Astrocyte (in vitro differentiated cells and primary cell): ENCODE data around the gene ATP13A2. TPM values are rescaled to one million over a fixed set of nuclear protein-coding genes. Genes with fewer than 3 reads are reported as not detected.

Experiments
- DNase-seq: peaks from one replicate; pipeline ENCODE4 v3.0.0-alpha.2; 2010; ENCODE audit warnings: low read depth
- FAIRE-seq: peaks from 2 replicates; lab custom pipeline; 2011; peaks lifted over from hg19 to GRCh38; lab: Jason Lieb, UNC
- H2AFZ ChIP-seq: 2 replicates; pipeline ENCODE4 v1.6.0; 2012; ENCODE audit warnings: low read depth, low read length, inconsistent platforms
- H3K27ac ChIP-seq: 2 replicates; pipeline ENCODE4 v1.5.1; 2011; ENCODE audit warnings: low read depth, low read length, inconsistent platforms
- H3K27me3 ChIP-seq: 2 replicates; pipeline ENCODE4 v1.6.0; 2011; ENCODE audit warnings: low read length, inconsistent platforms; ENCODE audit not compliant: insufficient read depth
- H3K36me3 ChIP-seq: 2 replicates; pipeline ENCODE4 v1.5.1; 2011; ENCODE audit warnings: low read length, inconsistent platforms; ENCODE audit not compliant: insufficient read depth
- H3K4me1 ChIP-seq: 2 replicates; pipeline ENCODE4 v1.5.1; 2011; ENCODE audit warnings: low read length, inconsistent platforms; ENCODE audit not compliant: insufficient read depth
- H3K4me2 ChIP-seq: 2 replicates; pipeline ENCODE4 v1.6.0; 2012; ENCODE audit warnings: low read length, inconsistent platforms
- H3K4me3 ChIP-seq: 2 replicates; pipeline ENCODE4 v1.5.1; 2011; ENCODE audit warnings: low read depth, mild to moderate bottlenecking, low read length, inconsistent platforms; ENCODE audit not compliant: insufficient read depth
- H3K79me2 ChIP-seq: 2 replicates; pipeline ENCODE4 v1.6.0; 2012; ENCODE audit warnings: mild to moderate bottlenecking, low read length, inconsistent platforms; ENCODE audit not compliant: insufficient read depth
- H3K9ac ChIP-seq: 2 replicates; pipeline ENCODE4 v1.6.0; 2012; ENCODE audit warnings: mild to moderate bottlenecking, low read length, inconsistent platforms
- H3K9me3 ChIP-seq: 2 replicates; pipeline ENCODE4 v1.5.1; 2012; ENCODE audit warnings: low read depth, mild to moderate bottlenecking, low read length, inconsistent platforms; ENCODE audit not compliant: insufficient read depth
- H4K20me1 ChIP-seq: 2 replicates; pipeline ENCODE4 v1.6.0; 2012; ENCODE audit warnings: low read length, inconsistent platforms; ENCODE audit not compliant: insufficient read depth
- H3K27ac Mint-ChIP-seq: one replicate; pipeline ENCODE4 v1.8.0; 2021; ENCODE audit warnings: mild to moderate bottlenecking, mixed read lengths; ENCODE audit not compliant: unreplicated experiment
- H3K27me3 Mint-ChIP-seq: one replicate; pipeline ENCODE4 v1.8.0; 2021; ENCODE audit warnings: low read depth, mixed read lengths; ENCODE audit not compliant: unreplicated experiment
- H3K36me3 Mint-ChIP-seq: one replicate; pipeline ENCODE4 v1.8.0; 2021; ENCODE audit warnings: low read depth, mixed read lengths; ENCODE audit not compliant: unreplicated experiment
- H3K4me1 Mint-ChIP-seq: one replicate; pipeline ENCODE4 v1.8.0; 2021; ENCODE audit warnings: low read depth, mixed read lengths; ENCODE audit not compliant: unreplicated experiment
- H3K4me3 Mint-ChIP-seq: one replicate; pipeline ENCODE4 v1.8.0; 2021; ENCODE audit warnings: mild to moderate bottlenecking, moderate library complexity, mixed read lengths; ENCODE audit not compliant: unreplicated experiment
- H3K9me3 Mint-ChIP-seq: one replicate; pipeline ENCODE4 v1.8.0; 2021; ENCODE audit warnings: mild to moderate bottlenecking, mixed read lengths; ENCODE audit not compliant: unreplicated experiment
- CTCF ChIP-seq: IDR thresholded peaks from 2 replicates; pipeline ENCODE4 v1.5.1; 2011; ENCODE audit warnings: low read depth, mild to moderate bottlenecking, inconsistent platforms, low read length, moderate library complexity; ENCODE audit not compliant: insufficient read depth
- EZH2 ChIP-seq: IDR thresholded peaks from 2 replicates; pipeline ENCODE4 v1.6.1; 2012; ENCODE audit warnings: mild to moderate bottlenecking, low read length, inconsistent platforms; ENCODE audit not compliant: insufficient read depth
- total RNA-seq: library from RNA; stranded (reverse); gene quantifications from 2 replicates; pipeline ENCODE4 v1.2.1, GENCODE V29; 2021

ATP13A2 gene
- total RNA-seq, 1 donor from 2014 or later, result 67.8 TPM

GRCh38 chr1:17055801-17056200, 44.1 kb upstream of the ATP13A2 start:
- Histone ChIP-seq H3K9me3 (no peaks in the 10 kb centered on the region), H3K27ac (no peak overlapping the region), H2AFZ (no peak overlapping the region), H4K20me1 (peaks cover 24% of the 10 kb centered on the region), H3K36me3 (peaks cover 4% of the 10 kb centered on the region), H3K4me2 (no peak overlapping the region), H3K4me1 (peaks cover 13% of the 10 kb centered on the region), H3K4me3 (no peak overlapping the region), H3K9ac (no peak overlapping the region), H3K27me3 (no peaks in the 10 kb centered on the region), H3K79me2 (peaks cover 31% of the 10 kb centered on the region)
- FAIRE-seq (no peak), DNase-seq (no peak)
- no peak for TF ChIP-seq CTCF
- Mint-ChIP-seq H3K27me3 (peaks cover 6% of the 10 kb centered on the region), H3K4me3 (no peak overlapping the region), H3K36me3 (no peaks in the 10 kb centered on the region), H3K27ac (no peak overlapping the region), H3K4me1 (peaks cover 7% of the 10 kb centered on the region), H3K9me3 (no peaks in the 10 kb centered on the region)

DNA sequence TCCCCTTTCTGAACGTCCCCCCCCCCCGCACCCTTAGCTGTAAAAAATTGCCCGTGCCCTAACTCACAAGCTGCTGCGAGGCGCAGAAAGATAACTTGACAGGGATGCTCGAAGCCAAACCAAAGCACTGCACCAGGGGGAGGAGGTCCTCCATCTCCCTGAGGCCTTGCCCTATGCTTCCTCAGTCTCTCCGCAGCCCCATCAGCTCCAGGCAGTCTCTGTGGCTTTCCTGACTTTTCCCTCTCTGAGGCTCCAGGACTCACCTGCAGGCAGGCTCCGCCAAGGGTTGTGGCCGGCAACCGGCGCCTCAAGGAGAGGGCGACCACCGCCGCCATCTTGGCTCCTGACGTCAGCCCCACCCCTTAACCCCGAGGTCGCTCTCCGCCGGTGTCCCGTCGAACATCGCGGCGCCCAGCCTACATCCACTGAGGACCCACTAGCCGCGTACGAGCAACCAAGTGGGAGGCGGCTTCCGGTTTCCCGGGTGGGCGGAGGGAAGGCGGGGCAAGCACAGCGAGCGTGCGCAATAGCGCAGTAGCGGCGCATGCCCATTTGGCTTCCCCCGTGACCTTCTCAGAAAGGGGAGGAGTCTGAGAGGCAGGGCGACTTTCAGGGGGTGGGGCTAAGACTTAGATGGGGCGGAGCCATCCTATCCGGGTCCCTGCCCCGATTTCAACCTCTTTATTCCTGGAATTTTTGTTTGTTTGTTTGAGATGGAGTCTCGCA, 42.1 kb upstream of the ATP13A2 start, which contains the start of gene SDHB:
Gene SDHB (minus strand): TSS at position 348 of the 726 bp plus-strand sequence. CDS start 13 bp downstream, at position 335.
- Histone ChIP-seq H3K4me2 (peak within 1 kb of the TSS; percentile 99), H3K9me3 (no peaks in the 10 kb centered on the region), H4K20me1 (peaks cover 32% of the 10 kb centered on the region), H3K9ac (peak within 1 kb of the TSS; percentile 96), H3K79me2 (peaks cover 44% of the 10 kb centered on the region), H3K4me1 (peaks cover 10% of the 10 kb centered on the region), H3K4me3 (peak within 1 kb of the TSS; percentile 100), H3K27ac (peak within 1 kb of the TSS; percentile 83), H3K27me3 (no peaks in the 10 kb centered on the region), H3K36me3 (peaks cover 13% of the 10 kb centered on the region), H2AFZ (peak within 1 kb of the TSS; percentile 93)
- Mint-ChIP-seq H3K27me3 (peaks cover 6% of the 10 kb centered on the region), H3K9me3 (no peaks in the 10 kb centered on the region), H3K36me3 (no peaks in the 10 kb centered on the region), H3K4me3 (peak within 1 kb of the TSS; percentile 95), H3K27ac (peak within 1 kb of the TSS; percentile 73), H3K4me1 (peaks cover 7% of the 10 kb centered on the region)
- no peak for FAIRE-seq
- no peak for TF ChIP-seq CTCF
- no peak for TF ChIP-seq EZH2
- peak; percentile 93 for DNase-seq

- FAIRE-seq (no peak), DNase-seq (no peak)
- H4K20me1 ChIP-seq, result peaks cover 36% of the 10 kb centered on the region
- peak overlapping the region; percentile 83 for H3K27ac ChIP-seq
- H3K9me3 Mint-ChIP-seq, result no peaks in the 10 kb centered on the region
- peak overlapping the region; percentile 93 for H2AFZ ChIP-seq
- peaks cover 13% of the 10 kb centered on the region for H3K36me3 ChIP-seq
- peak overlapping the region; percentile 96 for H3K9ac ChIP-seq
- no peaks in the 10 kb centered on the region for H3K9me3 ChIP-seq
- peak overlapping the region; percentile 73 for H3K27ac Mint-ChIP-seq
- peaks cover 7% of the 10 kb centered on the region for H3K4me1 Mint-ChIP-seq
- no peaks in the 10 kb centered on the region for H3K36me3 Mint-ChIP-seq
- H3K4me2 ChIP-seq, result peak overlapping the region; percentile 99
- H3K4me3 ChIP-seq, result peak overlapping the region; percentile 100
- H3K4me1 ChIP-seq, result peaks cover 10% of the 10 kb centered on the region
- peak overlapping the region; percentile 95 for H3K4me3 Mint-ChIP-seq
- TF ChIP-seq CTCF, result no peak
- TF ChIP-seq EZH2, result no peak
- no peaks in the 10 kb centered on the region for H3K27me3 ChIP-seq
- peaks cover 48% of the 10 kb centered on the region for H3K79me2 ChIP-seq
- H3K27me3 Mint-ChIP-seq, result peaks cover 4% of the 10 kb centered on the region
Measured at GRCh38 chr1:17053086-17053684, 41.5 kb upstream of the ATP13A2 start.
